Measurements from ENCODE around the gene INTS4. TPM values are rescaled to one million over a fixed set of nuclear protein-coding genes. Genes with fewer than 3 reads are reported as not detected.
"Not testable (repeated sequence)": the region's sequence is repeated elsewhere in the genome, so short reads cannot be mapped to it uniquely, and the experiment has no call there.

Gene INTS4
- polyA plus RNA-seq, 3 donors = 39.3 to 44.7 (median 42.7) TPM

GRCh38 chr11:78023426-78023825, 29.0 kb upstream of the INTS4 start:
- no peak for DNase-seq (ENCODE audit: low read depth in 3 of 3, low spot score in 2 of 3)

- DNase-seq (ENCODE audit: low read depth in 3 of 3, low spot score in 2 of 3) = peak in 1 of 3 donors; percentile 35
Observed at GRCh38 chr11:78022397-78023396, 28.2 kb upstream of the INTS4 start, which contains the start of gene KCTD14. Gene KCTD14, minus strand, starts transcription at chr11:78023276. Its CDS starts 27 bp downstream, at chr11:78023249.

- no peak for DNase-seq (ENCODE audit: low read depth in 3 of 3, low spot score in 2 of 3)
Observed at GRCh38 chr11:78021611-78022010, 27.1 kb upstream of the INTS4 start.

DNA sequence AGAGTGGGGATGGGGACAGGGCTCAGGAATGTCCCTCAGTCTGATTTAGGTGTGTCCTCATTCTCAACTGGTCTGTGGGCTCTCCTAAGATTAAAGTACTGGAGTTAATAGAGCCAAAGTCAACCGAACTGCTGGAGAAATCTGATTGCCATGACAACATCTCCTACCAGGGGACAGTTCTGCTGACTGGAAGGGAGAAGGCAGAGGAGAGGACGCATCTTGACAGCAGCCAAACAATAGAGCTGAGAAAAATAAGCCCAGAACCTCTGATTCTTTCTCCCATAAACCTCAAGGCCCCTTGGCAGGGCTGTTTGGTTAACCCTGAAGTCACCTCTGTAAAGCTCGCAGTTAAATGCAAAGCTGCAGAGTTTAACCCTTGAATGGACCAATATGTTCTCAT, 25.8 kb upstream of the INTS4 start:
- DNase-seq (ENCODE audit: low read depth in 3 of 3, low spot score in 2 of 3) = no peak

DNA sequence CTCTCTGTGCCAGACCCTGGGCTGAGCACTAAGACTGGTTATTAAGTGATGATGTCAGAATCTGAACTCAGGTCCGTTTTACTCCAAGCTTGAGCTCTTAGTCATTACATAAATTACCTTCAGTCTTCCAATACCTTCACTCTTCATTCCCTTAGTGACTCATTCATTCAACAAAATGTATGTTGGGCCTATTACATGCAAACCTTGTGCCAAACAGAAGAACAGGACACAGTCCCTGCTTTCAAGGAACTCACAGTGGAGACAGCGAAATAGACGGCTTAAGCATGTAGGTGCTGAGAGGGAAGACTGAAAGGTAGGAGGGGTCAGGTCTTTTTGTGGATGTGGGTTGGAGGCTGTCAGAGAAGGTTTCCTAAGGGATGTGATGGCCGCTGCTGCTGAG, 25.3 kb upstream of the INTS4 start:
- no peak for DNase-seq (ENCODE audit: low read depth in 3 of 3, low spot score in 2 of 3)

GRCh38 chr11:78015878-78016277, 21.4 kb upstream of the INTS4 start:
- DNase-seq (ENCODE audit: low read depth in 3 of 3, low spot score in 2 of 3) = no peak

DNA sequence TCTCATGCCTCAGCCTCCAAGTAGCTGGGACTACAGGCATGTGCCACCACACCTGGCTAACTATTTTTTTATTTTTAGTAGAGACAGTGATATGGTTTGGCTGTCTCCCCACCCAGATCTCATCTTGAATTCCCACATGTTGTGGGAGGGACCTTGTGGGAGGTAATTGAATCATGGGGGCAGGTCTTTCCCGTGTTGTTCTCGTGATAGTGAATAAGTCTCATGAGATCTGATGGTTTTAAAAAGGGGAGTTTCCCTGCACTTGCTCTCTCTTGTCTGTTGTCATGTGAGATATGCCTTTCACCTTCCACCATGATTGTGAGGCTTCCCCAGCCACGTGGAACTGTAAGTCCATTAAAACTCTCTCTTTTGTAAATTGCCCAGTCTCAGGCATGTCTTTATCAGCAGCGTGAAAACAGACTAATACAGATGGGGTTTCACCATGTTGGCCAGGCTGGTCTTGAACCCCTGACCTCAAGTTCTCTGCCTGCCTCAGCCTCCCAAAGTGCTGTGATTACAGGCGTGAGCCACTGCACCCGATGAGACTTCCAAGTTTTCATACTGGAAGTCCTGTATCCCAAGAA, 20.6 kb upstream of the INTS4 start:
- not testable (repeated sequence) for DNase-seq (ENCODE audit: low read depth in 3 of 3, low spot score in 2 of 3)

DNA sequence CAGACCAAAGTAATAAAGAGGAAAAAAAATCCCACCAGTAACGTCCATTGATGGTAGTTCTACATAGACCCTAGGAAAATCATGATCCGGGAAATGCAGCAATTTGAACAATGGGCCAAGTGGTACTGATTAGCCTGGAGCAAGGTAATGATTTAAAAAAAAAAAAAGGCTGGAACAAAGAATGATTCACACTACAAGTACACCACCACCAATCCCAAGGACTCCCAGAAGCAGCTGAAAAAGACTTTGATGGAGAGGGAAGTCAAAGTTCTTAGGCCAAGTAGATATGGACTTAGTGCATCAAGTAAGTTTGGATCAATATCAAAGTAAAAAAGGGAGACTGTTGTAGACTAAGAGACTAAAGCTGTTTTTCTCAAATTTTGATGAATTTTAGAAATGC, 16.8 kb upstream of the INTS4 start:
- DNase-seq (ENCODE audit: low read depth in 3 of 3, low spot score in 2 of 3) = no peak

- DNase-seq (ENCODE audit: low read depth in 3 of 3, low spot score in 2 of 3) = no peak
Observed at GRCh38 chr11:78010755-78011154, 16.3 kb upstream of the INTS4 start.

DNA sequence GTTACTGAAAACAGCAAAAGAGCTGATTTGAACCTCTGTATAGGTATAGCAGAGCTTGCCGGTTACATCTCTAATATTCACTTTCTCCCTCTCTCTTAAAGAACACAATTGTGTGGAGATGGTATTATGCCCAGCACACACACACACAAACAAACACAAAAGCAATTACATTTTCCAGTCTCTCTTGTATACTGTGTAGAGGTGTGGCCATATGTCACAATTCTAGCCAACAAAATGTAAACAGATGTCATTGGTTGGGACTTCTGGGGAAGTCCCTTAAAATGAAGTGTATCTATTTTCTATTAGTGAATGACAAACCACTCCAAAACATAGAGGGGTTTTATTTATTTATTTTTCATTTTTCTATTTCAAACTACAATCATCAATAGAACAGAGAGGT, 15.8 kb upstream of the INTS4 start:
- DNase-seq (ENCODE audit: low read depth in 3 of 3, low spot score in 2 of 3) = no peak

- no peak for DNase-seq (ENCODE audit: low read depth in 3 of 3, low spot score in 2 of 3)
Observed at GRCh38 chr11:78009062-78009461, 14.6 kb upstream of the INTS4 start.

DNA sequence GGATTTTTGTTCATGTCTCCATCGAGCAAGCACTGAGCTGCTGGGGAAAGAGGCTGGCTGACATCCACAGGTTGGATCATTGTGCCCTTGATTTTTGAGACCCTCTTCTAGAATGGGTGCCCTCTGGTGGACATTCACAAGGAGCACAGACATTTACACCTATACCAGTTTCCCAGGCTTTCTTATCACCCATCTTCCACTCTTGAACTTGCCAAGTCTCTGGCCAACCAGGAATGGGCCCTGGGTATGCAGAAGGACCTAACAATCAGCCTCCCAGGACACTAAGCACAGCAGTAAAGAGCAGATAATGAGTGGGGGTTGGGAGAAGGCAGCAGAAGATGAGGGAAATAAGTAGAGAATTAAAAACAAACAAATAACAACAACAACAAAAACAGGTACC, 5.7 kb upstream of the INTS4 start:
- no peak for DNase-seq (ENCODE audit: low read depth in 3 of 3, low spot score in 2 of 3)

- DNase-seq (ENCODE audit: low read depth in 3 of 3, low spot score in 2 of 3) = no peak
Observed at GRCh38 chr11:77999446-78000030, 5.1 kb upstream of the INTS4 start.

- DNase-seq (ENCODE audit: low read depth in 3 of 3, low spot score in 2 of 3) = peak in 1 of 3 donors; percentile 1
Observed at GRCh38 chr11:77993902-77994301, 566 bp downstream of the INTS4 start.

GRCh38 chr11:77990981-77991380, 3.5 kb downstream of the INTS4 start:
- DNase-seq (ENCODE audit: low read depth in 3 of 3, low spot score in 2 of 3) = no peak

DNA sequence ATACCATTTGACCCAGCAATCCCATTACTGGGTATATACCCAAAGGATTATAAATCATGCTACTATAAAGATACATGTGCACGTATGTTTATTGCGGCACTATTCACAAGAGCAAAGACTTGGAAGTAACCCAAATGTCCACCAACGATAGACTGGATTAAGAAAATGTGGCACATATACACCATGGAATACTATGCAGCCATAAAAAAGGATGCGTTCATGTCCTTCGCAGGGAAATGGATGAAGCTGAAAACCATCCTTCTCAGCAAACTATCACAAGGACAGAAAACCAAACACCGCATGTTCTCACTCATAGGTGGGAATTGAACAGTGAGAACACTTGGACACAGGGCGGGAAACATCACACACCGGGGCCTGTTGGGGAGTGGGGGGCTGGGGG, 8.0 kb downstream of the INTS4 start:
- DNase-seq (ENCODE audit: low read depth in 3 of 3, low spot score in 2 of 3) = not testable (repeated sequence)

GRCh38 chr11:77981346-77981947, 13.0 kb downstream of the INTS4 start:
- no peak for DNase-seq (ENCODE audit: low read depth in 3 of 3, low spot score in 2 of 3)

GRCh38 chr11:77968337-77968736, 26.1 kb downstream of the INTS4 start:
- DNase-seq (ENCODE audit: low read depth in 3 of 3, low spot score in 2 of 3) = no peak

GRCh38 chr11:77967753-77968152, 26.7 kb downstream of the INTS4 start:
- DNase-seq (ENCODE audit: low read depth in 3 of 3, low spot score in 2 of 3) = no peak

DNA sequence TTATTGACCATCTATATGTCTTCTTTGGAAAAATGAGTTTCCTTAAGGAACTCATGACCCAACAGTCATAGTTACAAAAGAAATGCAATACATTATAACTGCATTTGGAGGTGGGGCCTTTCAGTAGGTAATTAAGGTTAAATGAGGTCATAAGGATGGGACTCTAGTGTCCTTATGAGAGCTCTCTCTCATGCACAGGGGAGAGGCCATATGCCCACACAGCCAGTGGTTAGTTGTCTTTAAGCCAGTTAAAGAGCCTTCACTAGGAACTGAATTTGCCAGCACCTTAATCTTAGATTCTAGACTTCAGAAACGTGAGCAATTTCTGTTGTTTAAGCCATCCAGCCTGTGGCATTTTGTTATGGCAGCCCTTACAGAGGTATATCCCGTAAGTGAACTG, 27.3 kb downstream of the INTS4 start:
- no peak for DNase-seq (ENCODE audit: low read depth in 3 of 3, low spot score in 2 of 3)

- no peak for DNase-seq (ENCODE audit: low read depth in 3 of 3, low spot score in 2 of 3)
Observed at GRCh38 chr11:77966338-77966737, 28.1 kb downstream of the INTS4 start.

Data from right renal cortex interstitium (tissue), 3 donors.